Gastrocnemius medialis (tissue), 4 donors: ENCODE results near the gene SURF6. TPM values are rescaled to one million over a fixed set of nuclear protein-coding genes. Genes with fewer than 3 reads are reported as not detected.

ENCODE experiments used
- ATAC-seq, 2 donors: fragments of 150-250 bp; one replicate each; pipeline ENCODE4 v1.9.1; 2016
- DNase-seq, 2 donors: peaks; one replicate each; pipeline ENCODE4 v3.0.0-alpha.2; 2019
- H3K27ac ChIP-seq, 4 donors: fragments of 200-600 bp; sonication (generic); 1 replicate in 1 of 4; 2 replicates in 3 of 4; pipeline ENCODE4 v1.5.1; 2016 to 2018; ENCODE audit warnings: mild to moderate bottlenecking in 2 of 4, moderate library complexity in 1 of 4
- H3K27me3 ChIP-seq, 3 donors: fragments of 200-600 bp; sonication (generic) in 2 of 3; 1 replicate in 1 of 3; 2 replicates in 2 of 3; pipeline versions ENCODE4 v1.5.1 to v1.6.0; 2016 to 2019; ENCODE audit warnings: mild to moderate bottlenecking in 1 of 3, moderate library complexity in 1 of 3
- H3K36me3 ChIP-seq, 2 donors: fragments of 200-600 bp; sonication (generic) in 1 of 2; one replicate each; pipeline ENCODE4 v1.5.1; 2017 to 2018
- H3K4me1 ChIP-seq, 2 donors: fragments of 200-600 bp; sonication (generic) in 1 of 2; one replicate each; pipeline ENCODE4 v1.5.1; 2016 to 2017; ENCODE audit warnings: mild to moderate bottlenecking in 2 of 2
- H3K4me3 ChIP-seq, 4 donors: fragments of 200-600 bp; sonication (generic) in 3 of 4; 1 replicate in 1 of 4; 2 replicates in 3 of 4; pipeline ENCODE4 v1.5.1; 2016 to 2019; ENCODE audit warnings: mild to moderate bottlenecking in 2 of 4
- H3K9me3 ChIP-seq, 3 donors: fragments of 200-600 bp; sonication (generic) in 2 of 3; 1 replicate in 1 of 3; 2 replicates in 2 of 3; pipeline ENCODE4 v1.5.1; 2016 to 2019
- POLR2A ChIP-seq, 2 donors: fragments of 450-650 bp; IDR thresholded peaks; one replicate each; pipeline ENCODE4 v1.6.1; 2017; ENCODE audit warnings: antibody characterized with exemption in 2 of 2, mild to moderate bottlenecking in 2 of 2, moderate library complexity in 2 of 2
- in situ Hi-C, 4 donors: fragments of 200-750 bp; cut with MboI; loops; one replicate each; pipeline versions ENCODE4 v1.15.0 to v1.8.0; 2017; ENCODE audit warnings: low sequenced_read_pairs in 4 of 4
- intact Hi-C: fragments of 100-400 bp; cut with DNase I; formaldehyde crosslinking; loops from one replicate; pipeline ENCODE4 v1.15.1; 2023; ENCODE audit warnings: low total_unique reads
- total RNA-seq, 4 donors: library from RNA; depleted of rRNA; stranded (reverse); fragments of >200 nt; gene quantifications; one replicate each; pipeline versions ENCODE4 v1.1.0 to v1.2.3, GENCODE V29; 2016
- TF ChIP-seq, protein P1 (sequence below), 5 experiments: fragments of 450-650 bp in 3 of 5; fragments of 200-600 bp in 2 of 5; sonication (generic) in 2 of 5; IDR thresholded peaks in 4 of 5; conservative IDR thresholded peaks in 1 of 5; 1 replicate in 4 of 5; 2 replicates in 1 of 5; pipeline ENCODE4 v1.5.1; 2016 to 2019; ENCODE audit warnings: antibody characterized with exemption in 5 of 5, mild to moderate bottlenecking in 3 of 5, moderate library complexity in 3 of 5

SURF6 gene
- total RNA-seq, 4 donors from 2014 or later = 13.4 to 34.2 (median 28.0) TPM

DNA sequence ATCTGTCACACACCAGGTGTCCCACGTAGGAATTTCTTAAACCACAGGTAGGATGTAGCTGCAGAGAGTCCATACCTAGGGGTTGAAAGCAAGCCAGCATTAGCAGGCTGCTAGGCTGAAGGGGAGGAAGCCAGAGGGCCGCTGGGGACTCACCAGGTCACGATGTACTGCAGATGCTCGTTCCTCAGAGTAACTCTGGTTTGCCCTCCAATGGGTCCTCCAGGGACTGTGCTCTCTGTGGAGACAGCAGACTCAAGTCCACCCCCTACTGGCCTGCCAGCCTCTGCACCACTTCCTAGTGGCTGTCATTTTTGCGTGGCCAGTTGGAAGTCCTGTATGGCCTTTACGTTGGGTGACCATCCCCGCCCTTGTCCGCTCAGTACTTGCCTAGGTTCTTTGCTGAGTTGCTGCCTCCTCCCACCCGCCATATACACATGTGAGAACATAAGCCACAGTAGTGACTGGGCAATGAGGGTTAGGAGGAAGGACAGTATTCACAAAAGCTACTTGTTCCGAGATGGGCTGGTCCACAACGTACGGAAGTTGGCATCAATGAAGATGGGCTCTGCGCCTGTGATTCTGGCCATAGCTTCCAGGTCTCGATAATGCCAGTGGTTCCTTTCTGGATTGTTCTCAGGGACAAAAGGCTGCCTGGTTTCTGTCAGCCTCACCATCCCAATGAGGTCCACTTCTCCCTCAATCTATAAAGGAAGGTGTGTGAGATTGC lies 16.1 kb upstream of the SURF6 start:
- intact Hi-C loops = no loop called here
- TF ChIP-seq, protein P1, sequence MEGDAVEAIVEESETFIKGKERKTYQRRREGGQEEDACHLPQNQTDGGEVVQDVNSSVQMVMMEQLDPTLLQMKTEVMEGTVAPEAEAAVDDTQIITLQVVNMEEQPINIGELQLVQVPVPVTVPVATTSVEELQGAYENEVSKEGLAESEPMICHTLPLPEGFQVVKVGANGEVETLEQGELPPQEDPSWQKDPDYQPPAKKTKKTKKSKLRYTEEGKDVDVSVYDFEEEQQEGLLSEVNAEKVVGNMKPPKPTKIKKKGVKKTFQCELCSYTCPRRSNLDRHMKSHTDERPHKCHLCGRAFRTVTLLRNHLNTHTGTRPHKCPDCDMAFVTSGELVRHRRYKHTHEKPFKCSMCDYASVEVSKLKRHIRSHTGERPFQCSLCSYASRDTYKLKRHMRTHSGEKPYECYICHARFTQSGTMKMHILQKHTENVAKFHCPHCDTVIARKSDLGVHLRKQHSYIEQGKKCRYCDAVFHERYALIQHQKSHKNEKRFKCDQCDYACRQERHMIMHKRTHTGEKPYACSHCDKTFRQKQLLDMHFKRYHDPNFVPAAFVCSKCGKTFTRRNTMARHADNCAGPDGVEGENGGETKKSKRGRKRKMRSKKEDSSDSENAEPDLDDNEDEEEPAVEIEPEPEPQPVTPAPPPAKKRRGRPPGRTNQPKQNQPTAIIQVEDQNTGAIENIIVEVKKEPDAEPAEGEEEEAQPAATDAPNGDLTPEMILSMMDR (IDR thresholded peaks at IDR 0.05 in 4 of 5, conservative IDR thresholded peaks at IDR 0.05 in 1 of 5) = peak in 2 of 5 experiments; percentile 24 to 37
- TF ChIP-seq POLR2A (IDR thresholded peaks at IDR 0.05) = no peak
- in situ Hi-C loops = no loop called here

DNA sequence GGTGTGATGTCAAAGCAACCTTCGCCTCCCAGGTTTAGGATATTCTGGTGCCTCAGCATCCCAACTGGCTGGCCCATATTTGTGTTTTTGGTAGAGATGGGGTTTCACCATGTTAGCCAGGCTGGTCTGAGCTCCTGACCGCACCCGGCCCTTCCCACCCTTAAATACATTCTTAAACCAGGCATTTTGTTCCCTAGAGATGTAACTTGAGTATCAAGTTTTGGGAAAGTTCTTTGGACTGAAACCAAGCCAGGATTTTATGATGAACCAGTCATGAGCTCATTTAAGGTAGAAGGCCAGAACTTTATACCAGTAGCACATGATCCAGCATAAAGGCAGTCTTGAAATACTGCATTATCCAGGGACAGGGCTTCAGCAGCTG lies 15.5 kb upstream of the SURF6 start:
- Histone ChIP-seq H3K4me3 (no peak overlapping the region), H3K9me3 (no peaks in the 10 kb centered on the region), H3K4me1 (peaks cover 32 to 34% of the 10 kb centered on the region in 2 donors), H3K27me3 (no peaks in the 10 kb centered on the region), H3K27ac (peak overlapping the region in 1 of 4 donors; percentile 19), H3K36me3 (peaks cover 0 to 48% of the 10 kb centered on the region in 2 donors)
- TF ChIP-seq, protein P1 (IDR thresholded peaks at IDR 0.05 in 4 of 5, conservative IDR thresholded peaks at IDR 0.05 in 1 of 5) = no peak
- TF ChIP-seq POLR2A (IDR thresholded peaks at IDR 0.05) = no peak
- DNase-seq = no peak
- ATAC-seq = no peak
- intact Hi-C loops (no loop called here), in situ Hi-C loops (no loop called here)

More for the DNA sequence above, 16.1 kb upstream of the SURF6 start:
- DNase-seq (peak in 1 of 2 donors; percentile 38), ATAC-seq (no peak)
- peaks cover 0 to 48% of the 10 kb centered on the region in 2 donors for H3K36me3 ChIP-seq
- no peaks in the 10 kb centered on the region for H3K9me3 ChIP-seq
- H3K4me1 ChIP-seq = peaks cover 30 to 31% of the 10 kb centered on the region in 2 donors
- H3K27me3 ChIP-seq = no peaks in the 10 kb centered on the region
- H3K4me3 ChIP-seq = no peak overlapping the region
- H3K27ac ChIP-seq = peak overlapping the region in 1 of 4 donors; percentile 19

DNA sequence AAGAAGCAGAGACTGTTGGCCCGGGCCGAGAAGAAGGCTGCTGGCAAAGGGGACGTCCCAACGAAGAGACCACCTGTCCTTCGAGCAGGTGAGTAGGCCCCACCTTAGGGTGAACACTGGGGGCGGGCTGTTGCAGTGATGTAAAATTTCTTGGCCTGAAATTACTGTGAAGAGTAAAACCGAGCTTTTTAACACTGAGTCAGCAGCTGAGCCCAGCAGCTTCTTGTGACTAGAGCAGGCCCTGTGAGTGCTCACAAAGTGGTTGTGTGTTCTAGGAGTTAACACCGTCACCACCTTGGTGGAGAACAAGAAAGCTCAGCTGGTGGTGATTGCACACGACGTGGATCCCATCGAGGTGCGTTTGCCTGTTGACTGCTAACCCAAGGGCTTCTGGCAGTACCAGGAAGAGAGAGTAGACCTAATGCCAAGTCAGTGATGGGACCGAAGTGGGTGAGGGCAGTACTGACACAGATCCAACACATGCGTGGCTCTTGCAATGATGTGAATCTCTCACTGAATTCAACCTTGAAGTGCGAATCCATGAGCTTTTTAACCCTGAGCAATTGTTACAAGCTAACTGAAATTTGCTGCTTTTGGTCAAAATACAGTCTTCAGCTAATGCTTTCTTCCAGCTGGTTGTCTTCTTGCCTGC lies 14.1 kb upstream of the SURF6 start:
- TF ChIP-seq, protein P1 (IDR thresholded peaks at IDR 0.05 in 4 of 5, conservative IDR thresholded peaks at IDR 0.05 in 1 of 5) = no peak
- TF ChIP-seq POLR2A (IDR thresholded peaks at IDR 0.05) = no peak
- H3K27me3 ChIP-seq = no peaks in the 10 kb centered on the region
- peaks cover 0 to 51% of the 10 kb centered on the region in 2 donors for H3K36me3 ChIP-seq
- no peak overlapping the region for H3K4me3 ChIP-seq
- H3K27ac ChIP-seq = peak overlapping the region in 2 of 4 donors; percentile 89 to 97
- in situ Hi-C loops = no loop called here
- DNase-seq = no peak
- intact Hi-C loops = loop anchor here (5.0 to 10.0 kb wide), 2 partner anchors 135 to 318 kb away; partner anchors contain the start of gene GTF3C5
- peaks cover 30 to 34% of the 10 kb centered on the region in 2 donors for H3K4me1 ChIP-seq
- no peaks in the 10 kb centered on the region for H3K9me3 ChIP-seq
- no peak for ATAC-seq

DNA sequence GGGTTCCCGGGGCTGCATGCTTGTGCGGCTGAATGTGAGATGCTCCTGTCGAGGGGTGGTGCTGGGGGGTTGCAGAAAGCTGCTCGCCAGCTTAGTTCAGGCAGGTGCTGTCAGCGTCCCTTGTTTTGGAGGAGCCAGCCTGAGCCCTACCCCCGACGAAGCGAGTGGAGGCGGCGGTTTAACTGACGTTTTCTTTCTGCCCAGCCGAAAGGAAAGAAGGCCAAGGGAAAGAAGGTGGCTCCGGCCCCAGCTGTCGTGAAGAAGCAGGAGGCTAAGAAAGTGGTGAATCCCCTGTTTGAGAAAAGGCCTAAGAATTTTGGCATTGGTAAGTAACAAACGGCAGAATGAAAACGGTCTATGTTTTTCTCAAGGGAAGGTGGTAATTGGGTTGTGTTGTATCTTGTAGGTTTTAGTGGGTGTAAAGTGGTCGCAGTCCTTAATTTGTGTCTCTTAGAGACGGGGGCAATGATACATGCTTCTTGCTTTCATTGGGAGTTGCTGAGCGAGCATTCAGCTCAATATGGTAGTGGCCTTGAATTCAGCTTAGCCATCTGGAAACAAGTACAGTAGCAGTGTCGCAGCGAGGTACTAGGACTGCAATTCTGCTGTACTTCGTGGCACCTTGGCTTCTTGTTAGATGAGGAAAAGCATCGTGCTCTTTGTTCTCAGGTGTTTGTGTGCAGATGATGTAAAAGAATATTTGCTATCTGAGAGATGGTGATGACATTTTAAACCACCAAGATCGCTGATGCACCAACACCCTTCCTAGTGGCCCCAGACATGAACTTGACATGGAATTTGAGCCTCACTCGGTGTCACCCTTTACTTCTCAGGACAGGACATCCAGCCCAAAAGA lies 13.0 kb upstream of the SURF6 start:
- H3K27me3 ChIP-seq = no peaks in the 10 kb centered on the region
- H3K36me3 ChIP-seq = peaks cover 0 to 62% of the 10 kb centered on the region in 2 donors
- TF ChIP-seq POLR2A (IDR thresholded peaks at IDR 0.05) = no peak
- TF ChIP-seq, protein P1 (IDR thresholded peaks at IDR 0.05 in 4 of 5, conservative IDR thresholded peaks at IDR 0.05 in 1 of 5) = no peak
- no peak for DNase-seq
- peaks cover 22 to 30% of the 10 kb centered on the region in 2 donors for H3K4me1 ChIP-seq
- intact Hi-C loops = loop anchor here (1.0 to 10.0 kb wide), 4 partner anchors 7 to 317 kb away; partner anchors contain the start of genes GTF3C5, SURF1, SURF2 and SURF6
- no peaks in the 10 kb centered on the region for H3K9me3 ChIP-seq
- in situ Hi-C loops = no loop called here
- no peak for ATAC-seq
- H3K27ac ChIP-seq = peak overlapping the region; percentile 88 to 97 (median 90)
- peak overlapping the region; percentile 91 to 99 (median 97) for H3K4me3 ChIP-seq
